ENCODE data around the gene ASB16.

The ASB16 gene

DNA sequence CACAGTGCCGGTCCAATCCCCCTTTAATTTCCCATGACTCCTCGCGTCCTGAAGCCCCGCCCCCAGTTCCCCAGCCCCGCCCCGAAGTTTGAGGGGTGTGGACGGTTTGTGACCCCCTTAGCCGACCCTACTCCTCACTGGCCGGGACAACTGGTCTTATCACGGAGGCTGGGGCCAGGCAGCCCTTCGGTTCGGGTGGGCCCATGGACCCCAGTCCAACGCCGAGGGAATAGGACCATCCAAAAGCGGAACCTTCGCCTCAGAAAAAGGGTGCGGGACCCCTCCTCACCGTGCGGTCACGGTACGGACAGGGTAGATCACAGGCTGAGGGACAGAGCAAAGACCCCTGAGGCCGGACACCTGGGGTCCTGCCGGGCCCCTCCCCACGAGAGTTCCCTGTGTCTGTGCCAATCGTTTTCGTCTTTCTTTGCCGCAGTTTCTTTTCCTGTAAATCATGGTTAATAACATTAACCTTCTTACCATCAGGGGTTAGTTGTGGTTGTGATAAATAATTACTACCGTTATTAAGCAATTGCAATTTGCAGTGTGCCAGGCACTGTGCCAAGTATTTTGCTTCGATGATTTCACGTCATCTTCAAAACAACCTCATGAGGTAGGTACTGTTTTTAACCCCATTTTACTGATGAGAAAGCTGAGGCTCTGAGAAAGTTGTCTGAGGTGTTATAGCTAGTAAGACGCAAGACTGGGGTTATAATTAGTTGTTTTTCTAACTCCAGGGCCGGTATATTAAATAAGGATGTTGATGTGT, 16.8 kb downstream of the ASB16 start:
- Histone ChIP-seq H4K20me1 (ENCODE audit: insufficient read depth, low read length) (no peaks in the 10 kb centered on the region), H3K79me2 (ENCODE audit: low read length) (peaks cover 62% of the 10 kb centered on the region), H3K4me1 (ENCODE audit: low read length) (peaks cover 21% of the 10 kb centered on the region; the same call in 1 of the 2 replicates)

DNA sequence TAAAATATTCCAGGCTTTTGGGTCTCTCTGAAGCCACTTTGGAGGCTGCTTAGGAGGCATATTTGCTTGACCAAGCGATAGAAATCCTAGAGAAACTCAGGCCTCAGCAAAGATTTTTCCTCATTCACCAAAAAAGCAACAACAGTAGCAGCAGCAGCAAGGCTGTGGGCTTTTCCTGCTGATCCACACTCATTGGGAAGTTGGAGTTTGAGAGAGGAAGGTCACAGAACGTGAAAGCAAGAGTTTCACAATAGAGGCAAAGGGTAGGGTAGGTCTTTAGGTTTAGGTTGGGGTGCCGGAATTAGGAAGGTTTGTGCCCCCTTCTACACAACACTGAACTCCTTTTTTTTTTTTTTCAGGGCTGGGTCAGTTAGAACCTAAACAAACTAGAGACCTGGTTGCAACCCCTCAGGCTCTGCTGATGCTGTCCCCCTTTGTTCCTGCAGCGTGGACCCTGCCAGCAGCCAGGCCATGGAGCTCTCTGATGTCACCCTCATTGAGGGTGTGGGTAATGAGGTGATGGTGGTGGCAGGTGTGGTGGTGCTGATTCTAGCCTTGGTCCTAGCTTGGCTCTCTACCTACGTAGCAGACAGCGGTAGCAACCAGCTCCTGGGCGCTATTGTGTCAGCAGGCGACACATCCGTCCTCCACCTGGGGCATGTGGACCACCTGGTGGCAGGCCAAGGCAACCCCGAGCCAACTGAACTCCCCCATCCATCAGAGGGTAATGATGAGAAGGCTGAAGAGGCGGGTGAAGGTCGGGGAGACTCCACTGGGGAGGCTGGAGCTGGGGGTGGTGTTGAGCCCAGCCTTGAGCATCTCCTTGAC, 18.3 kb downstream of the ASB16 start:
- Histone ChIP-seq H2AFZ (ENCODE audit: low read length) (no peak overlapping the region), H3K9ac (ENCODE audit: low read length) (no peak overlapping the region; the same call in 1 of the 2 replicates), H3K27ac (ENCODE audit: low read length) (no peak overlapping the region), H3K27me3 (replicated peaks; ENCODE audit: insufficient read depth, low read length) (no peaks in the 10 kb centered on the region), H4K20me1 (ENCODE audit: insufficient read depth, low read length) (no peaks in the 10 kb centered on the region), H3K9me2 (replicated peaks; ENCODE audit: insufficient read depth, low read length) (no peaks in the 10 kb centered on the region), H3K9me3 (replicated peaks; ENCODE audit: insufficient read depth, low read length) (no peaks in the 10 kb centered on the region), H3K36me3 (replicated peaks; ENCODE audit: insufficient read depth, low read length) (no peaks in the 10 kb centered on the region), H3K4me1 (ENCODE audit: low read length) (peaks cover 16% of the 10 kb centered on the region; the same call in 1 of the 2 replicates), H3K4me3 (ENCODE audit: low read length) (no peak overlapping the region), H3K4me2 (ENCODE audit: low read depth, low read length) (peak overlapping the region; percentile 76; the same call in 1 of the 2 replicates), H3K79me2 (ENCODE audit: low read length) (peaks cover 47% of the 10 kb centered on the region), H3F3A (ENCODE audit: insufficient read depth, low read length) (peaks cover 32% of the 10 kb centered on the region)
- no peak for DNase-seq
- no peak for TF ChIP-seq EZH2 (optimal IDR thresholded peaks at IDR 0.05; ENCODE audit: low read depth, low read length)

More for the DNA sequence above, 16.8 kb downstream of the ASB16 start:
- peak; percentile 26 for DNase-seq
- Histone ChIP-seq H3K27me3 (replicated peaks; ENCODE audit: insufficient read depth, low read length) (no peaks in the 10 kb centered on the region), H3K9ac (ENCODE audit: low read length) (peak overlapping the region; percentile 92), H3K4me2 (ENCODE audit: low read depth, low read length) (peak overlapping the region; percentile 76), H3K9me2 (replicated peaks; ENCODE audit: insufficient read depth, low read length) (no peaks in the 10 kb centered on the region), H3F3A (ENCODE audit: insufficient read depth, low read length) (peaks cover 35% of the 10 kb centered on the region), H3K36me3 (replicated peaks; ENCODE audit: insufficient read depth, low read length) (no peaks in the 10 kb centered on the region; the same call in 1 of the 2 replicates), H2AFZ (ENCODE audit: low read length) (peak overlapping the region; percentile 77), H3K27ac (ENCODE audit: low read length) (peak overlapping the region; percentile 91), H3K4me3 (ENCODE audit: low read length) (peak overlapping the region; percentile 94), H3K9me3 (replicated peaks; ENCODE audit: insufficient read depth, low read length) (no peaks in the 10 kb centered on the region)
- TF ChIP-seq, protein P1, sequence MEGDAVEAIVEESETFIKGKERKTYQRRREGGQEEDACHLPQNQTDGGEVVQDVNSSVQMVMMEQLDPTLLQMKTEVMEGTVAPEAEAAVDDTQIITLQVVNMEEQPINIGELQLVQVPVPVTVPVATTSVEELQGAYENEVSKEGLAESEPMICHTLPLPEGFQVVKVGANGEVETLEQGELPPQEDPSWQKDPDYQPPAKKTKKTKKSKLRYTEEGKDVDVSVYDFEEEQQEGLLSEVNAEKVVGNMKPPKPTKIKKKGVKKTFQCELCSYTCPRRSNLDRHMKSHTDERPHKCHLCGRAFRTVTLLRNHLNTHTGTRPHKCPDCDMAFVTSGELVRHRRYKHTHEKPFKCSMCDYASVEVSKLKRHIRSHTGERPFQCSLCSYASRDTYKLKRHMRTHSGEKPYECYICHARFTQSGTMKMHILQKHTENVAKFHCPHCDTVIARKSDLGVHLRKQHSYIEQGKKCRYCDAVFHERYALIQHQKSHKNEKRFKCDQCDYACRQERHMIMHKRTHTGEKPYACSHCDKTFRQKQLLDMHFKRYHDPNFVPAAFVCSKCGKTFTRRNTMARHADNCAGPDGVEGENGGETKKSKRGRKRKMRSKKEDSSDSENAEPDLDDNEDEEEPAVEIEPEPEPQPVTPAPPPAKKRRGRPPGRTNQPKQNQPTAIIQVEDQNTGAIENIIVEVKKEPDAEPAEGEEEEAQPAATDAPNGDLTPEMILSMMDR (IDR thresholded peaks at IDR 0.05; ENCODE audit: low read length): no peak
- TF ChIP-seq EZH2phosphoT487 (IDR thresholded peaks at IDR 0.05; ENCODE audit: low read length) (no peak), EZH2 (optimal IDR thresholded peaks at IDR 0.05; ENCODE audit: low read depth, low read length) (no peak)

DNA sequence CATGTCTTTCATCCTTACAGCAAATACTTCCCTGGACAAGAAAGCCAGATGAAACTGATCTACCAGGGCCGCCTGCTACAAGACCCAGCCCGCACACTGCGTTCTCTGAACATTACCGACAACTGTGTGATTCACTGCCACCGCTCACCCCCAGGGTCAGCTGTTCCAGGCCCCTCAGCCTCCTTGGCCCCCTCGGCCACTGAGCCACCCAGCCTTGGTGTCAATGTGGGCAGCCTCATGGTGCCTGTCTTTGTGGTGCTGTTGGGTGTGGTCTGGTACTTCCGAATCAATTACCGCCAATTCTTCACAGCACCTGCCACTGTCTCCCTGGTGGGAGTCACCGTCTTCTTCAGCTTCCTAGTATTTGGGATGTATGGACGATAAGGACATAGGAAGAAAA, 20.0 kb downstream of the ASB16 start:
- Histone ChIP-seq H3K4me1 (ENCODE audit: low read length) (0 out of 2 replicates have a peak, but pooled peaks cover 6% of the 10 kb centered on the region), H3K36me3 (replicated peaks; ENCODE audit: insufficient read depth, low read length) (no peaks in the 10 kb centered on the region), H3K4me2 (ENCODE audit: low read depth, low read length) (no peak overlapping the region), H3K9me3 (replicated peaks; ENCODE audit: insufficient read depth, low read length) (no peaks in the 10 kb centered on the region), H4K20me1 (ENCODE audit: insufficient read depth, low read length) (no peaks in the 10 kb centered on the region), H3K79me2 (ENCODE audit: low read length) (peaks cover 44% of the 10 kb centered on the region), H3K9me2 (replicated peaks; ENCODE audit: insufficient read depth, low read length) (no peaks in the 10 kb centered on the region), H2AFZ (ENCODE audit: low read length) (no peak overlapping the region), H3F3A (ENCODE audit: insufficient read depth, low read length) (peaks cover 19% of the 10 kb centered on the region), H3K27ac (ENCODE audit: low read length) (no peak overlapping the region), H3K27me3 (replicated peaks; ENCODE audit: insufficient read depth, low read length) (no peaks in the 10 kb centered on the region), H3K4me3 (ENCODE audit: low read length) (no peak overlapping the region), H3K9ac (ENCODE audit: low read length) (no peak overlapping the region)
- no peak for DNase-seq
- TF ChIP-seq EZH2 (optimal IDR thresholded peaks at IDR 0.05; ENCODE audit: low read depth, low read length) (no peak), EZH2phosphoT487 (IDR thresholded peaks at IDR 0.05; ENCODE audit: low read length) (no peak)
- TF ChIP-seq, protein P1 (IDR thresholded peaks at IDR 0.05; ENCODE audit: low read length): no peak
